Esophagus muscularis mucosa (tissue), 4 donors: Measurements from ENCODE around the gene SELENOK. TPM values are rescaled to one million over a fixed set of nuclear protein-coding genes. Genes with fewer than 3 reads are reported as not detected.

ENCODE experiments used
- DNase-seq: peaks from one replicate; pipeline ENCODE4 v3.0.0-alpha.2; 2017; ENCODE audit errors: extremely low spot score
- H3K27ac ChIP-seq, 4 donors: fragments of 200-600 bp; sonication (generic); replicated peaks in 1 of 4; 1 replicate in 3 of 4; 2 replicates in 1 of 4; pipeline ENCODE4 v1.5.1; 2016 to 2019; ENCODE audit warnings: mild to moderate bottlenecking in 1 of 4
- H3K27me3 ChIP-seq, 4 donors: fragments of 200-600 bp; sonication (generic); one replicate each; pipeline versions ENCODE4 v1.5.1 to v1.6.0; 2016 to 2019
- H3K36me3 ChIP-seq, 4 donors: fragments of 200-600 bp; sonication (generic); one replicate each; pipeline ENCODE4 v1.5.1; 2016 to 2019
- H3K4me1 ChIP-seq, 4 donors: fragments of 200-600 bp; sonication (generic); one replicate each; pipeline ENCODE4 v1.5.1; 2016 to 2019
- H3K4me3 ChIP-seq, 4 donors: fragments of 200-600 bp; sonication (generic); 1 replicate in 2 of 4; 2 replicates in 2 of 4; pipeline ENCODE4 v1.5.1; 2016 to 2019; ENCODE audit warnings: mild to moderate bottlenecking in 4 of 4, moderate library complexity in 1 of 4
- H3K9me3 ChIP-seq, 4 donors: fragments of 200-600 bp; sonication (generic); 1 replicate in 3 of 4; 2 replicates in 1 of 4; pipeline ENCODE4 v1.5.1; 2016 to 2019
- CTCF ChIP-seq, 3 experiments: fragments of 200-600 bp in 2 of 3; fragments of 450-650 bp in 1 of 3; sonication (generic) in 2 of 3; IDR thresholded peaks; one replicate each; pipeline ENCODE4 v1.5.1; 2017 to 2019; ENCODE audit warnings: antibody characterized with exemption in 3 of 3, mild to moderate bottlenecking in 2 of 3, moderate library complexity in 1 of 3
- EP300 ChIP-seq: sonication (generic); formaldehyde crosslinking; IDR thresholded peaks from one replicate; pipeline ENCODE4 v1.6.1; 2017; ENCODE audit warnings: antibody characterized with exemption
- POLR2A ChIP-seq: fragments of 450-650 bp; IDR thresholded peaks from one replicate; pipeline ENCODE4 v1.6.1; 2017; ENCODE audit warnings: antibody characterized with exemption, moderate library complexity, mild to moderate bottlenecking, low read depth
- POLR2AphosphoS5 ChIP-seq, 2 donors: sonication (generic); formaldehyde crosslinking; IDR thresholded peaks; one replicate each; pipeline ENCODE4 v1.6.1; 2017; ENCODE audit warnings: antibody characterized with exemption in 2 of 2
- WGBS: methylation state at CpG from one replicate; pipeline ENCODE4 v1.1.5; 2018; 5-methylcytosine and 5-hydroxymethylcytosine counted together
- intact Hi-C: fragments of 100-400 bp; cut with DNase I; formaldehyde crosslinking; loops from one replicate; pipeline ENCODE4 v1.15.1; 2023
- total RNA-seq, 4 donors: library from RNA; depleted of rRNA; stranded (reverse); fragments of >200 nt; gene quantifications; one replicate each; pipeline versions ENCODE4 v1.1.0 to v1.2.1, GENCODE V29; 2016

The SELENOK gene
- total RNA-seq, 4 donors from 2014 or later: 48.8 to 75.3 (median 68.4) TPM

- Histone ChIP-seq H3K4me1 (peaks cover 13 to 19% (median 17%) of the 10 kb centered on the region in 4 donors), H3K9me3 (no peaks in the 10 kb centered on the region), H3K4me3 (peak overlapping the region; percentile 68 to 97 (median 89)), H3K36me3 (peaks cover 41 to 68% (median 61%) of the 10 kb centered on the region in 4 donors), H3K27ac (peak overlapping the region in 2 of 4 donors; percentile 84 to 87), H3K27me3 (no peaks in the 10 kb centered on the region)
- intact Hi-C loops: no loop called here
- no peak for DNase-seq
- WGBS: 57% methylated on average over 9 of the region's 10 CpGs
- TF ChIP-seq POLR2A (no peak), POLR2AphosphoS5 (IDR thresholded peaks at IDR 0.05) (no peak), CTCF (IDR thresholded peaks at IDR 0.05) (no peak), EP300 (no peak)
These were observed 11.0 kb downstream of the SELENOK start for GRCh38 chr3:53880396-53881345.

GRCh38 chr3:53865732-53866499, 25.7 kb downstream of the SELENOK start:
- no peak for DNase-seq
- Histone ChIP-seq H3K4me3 (no peak overlapping the region), H3K27ac (no peak overlapping the region), H3K36me3 (peaks cover 43 to 98% (median 95%) of the 10 kb centered on the region in 4 donors), H3K27me3 (no peaks in the 10 kb centered on the region), H3K4me1 (no peaks in the 10 kb centered on the region), H3K9me3 (no peaks in the 10 kb centered on the region)
- 89% methylated on average over 5 of the region's 5 CpGs for whole genome bisulfite sequencing
- intact Hi-C loops: no loop called here
- TF ChIP-seq POLR2A (no peak), EP300 (no peak), POLR2AphosphoS5 (IDR thresholded peaks at IDR 0.05) (no peak), CTCF (IDR thresholded peaks at IDR 0.05) (no peak)

- 75% methylated on average over 1 of the region's 1 CpG for WGBS
- intact Hi-C loops: no loop called here
- TF ChIP-seq EP300: no peak
- TF ChIP-seq POLR2A: no peak
- TF ChIP-seq CTCF (IDR thresholded peaks at IDR 0.05): no peak
- no peak for TF ChIP-seq POLR2AphosphoS5 (IDR thresholded peaks at IDR 0.05)
These were observed 28.5 kb downstream of the SELENOK start for GRCh38 chr3:53863145-53863544.

GRCh38 chr3:53862241-53862640, 29.4 kb downstream of the SELENOK start:
- intact Hi-C loops: no loop called here
- H3K9me3 ChIP-seq: no peaks in the 10 kb centered on the region
- DNase-seq: no peak
- peaks cover 19 to 85% (median 66%) of the 10 kb centered on the region in 4 donors for H3K36me3 ChIP-seq
- no peaks in the 10 kb centered on the region for H3K4me1 ChIP-seq
- no peak overlapping the region for H3K27ac ChIP-seq
- whole genome bisulfite sequencing: 96% methylated on average over 3 of the region's 3 CpGs
- no peak overlapping the region for H3K4me3 ChIP-seq
- H3K27me3 ChIP-seq: no peaks in the 10 kb centered on the region
- TF ChIP-seq POLR2A: no peak
- TF ChIP-seq CTCF (IDR thresholded peaks at IDR 0.05): no peak
- no peak for TF ChIP-seq EP300
- TF ChIP-seq POLR2AphosphoS5 (IDR thresholded peaks at IDR 0.05): no peak

More at GRCh38 chr3:53863145-53863544, 28.5 kb downstream of the SELENOK start:
- no peak for DNase-seq
- no peaks in the 10 kb centered on the region for H3K9me3 ChIP-seq
- no peak overlapping the region for H3K27ac ChIP-seq
- H3K4me3 ChIP-seq: no peak overlapping the region
- H3K4me1 ChIP-seq: no peaks in the 10 kb centered on the region
- H3K27me3 ChIP-seq: no peaks in the 10 kb centered on the region
- H3K36me3 ChIP-seq: peaks cover 19 to 94% (median 75%) of the 10 kb centered on the region in 4 donors
